Measurements from ENCODE around the gene SIM1.
A peak's percentile ranks its signal among the peaks of the same experiment; 100 is the strongest.

Gene SIM1

DNA sequence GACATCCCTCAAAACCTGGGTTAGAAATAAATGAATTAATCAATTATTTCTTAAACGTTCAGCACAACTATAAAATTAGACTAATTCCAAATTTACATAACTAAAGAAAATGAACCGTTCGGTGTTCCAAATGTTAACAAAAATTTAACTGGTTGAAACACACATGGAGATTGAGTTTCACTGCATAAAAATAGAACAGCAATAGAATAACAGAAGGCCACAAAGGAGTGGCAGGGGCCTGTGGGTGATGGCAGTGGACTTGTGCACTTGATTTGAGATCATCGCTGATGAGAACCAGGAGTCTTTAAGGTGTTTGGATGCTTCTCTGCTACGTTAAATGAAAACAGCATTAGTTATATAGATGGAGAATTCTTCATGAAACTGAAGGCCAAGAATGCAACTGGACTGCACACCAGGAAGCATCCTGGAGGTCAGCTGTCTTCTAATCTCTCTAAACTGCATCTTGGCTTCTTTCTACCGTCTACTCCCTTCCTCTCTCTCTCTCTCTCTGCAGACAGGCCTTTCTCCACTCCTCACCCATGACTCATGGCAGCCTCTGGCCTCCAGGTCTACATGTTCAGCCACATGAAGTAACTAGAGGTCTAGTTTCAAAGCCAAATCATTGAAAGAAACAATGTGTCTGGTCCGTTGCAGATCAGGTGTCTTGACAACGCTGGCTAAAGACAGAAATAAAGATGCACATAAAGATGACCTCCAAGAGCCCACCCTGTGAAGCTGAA, 111.3 kb downstream of the SIM1 start:
- no peaks in the 10 kb centered on the region for H3K27me3 ChIP-seq (ENCODE audit: control insufficient read depth in 3 of 3, insufficient read depth in 3 of 3, low read depth in 1 of 3, low read length in 3 of 3)
- no peak overlapping the region for H3K14ac ChIP-seq (ENCODE audit: low read length)
- H3K4me1 ChIP-seq (ENCODE audit: control insufficient read depth in 2 of 2, insufficient read depth in 1 of 2, low read depth in 1 of 2, low read length in 2 of 2) = peaks cover 0 to 5% of the 10 kb centered on the region in 2 donors
- peak overlapping the region; percentile 44 for H3K9ac ChIP-seq (ENCODE audit: low read depth, low read length, poor library complexity)
- H2AFZ ChIP-seq (ENCODE audit: low read length) = no peak overlapping the region
- peak overlapping the region; percentile 38 for H3K18ac ChIP-seq (ENCODE audit: low read length)
- DNase-seq (ENCODE audit: low spot score) = no peak
- no peak overlapping the region for H2BK5ac ChIP-seq (ENCODE audit: low read length)
- no peak overlapping the region for H3K27ac ChIP-seq (replicated peaks; ENCODE audit: low read length)
- no peak overlapping the region for H4K8ac ChIP-seq (ENCODE audit: low read depth, low read length)
- no peak overlapping the region for H3K4ac ChIP-seq (ENCODE audit: low read length)
- no CpG with 5 or more reads among the region's 8 CpGs for WGBS, 2 donors (ENCODE audit: extremely low coverage in 2 of 2, insufficient read length in 2 of 2, insufficient replicate concordance in 1 of 2)
- no peak overlapping the region for H3K4me2 ChIP-seq (ENCODE audit: insufficient read depth, low read length, poor library complexity, severe bottlenecking)
- H3K4me3 ChIP-seq (ENCODE audit: low read length in 2 of 2) = no peak overlapping the region
- no peaks in the 10 kb centered on the region for H3K9me3 ChIP-seq (replicated peaks in 1 of 2; ENCODE audit: control insufficient read depth in 2 of 2, insufficient read depth in 1 of 2, low read depth in 1 of 2, low read length in 2 of 2)
- H2BK12ac ChIP-seq (ENCODE audit: low read length) = no peak overlapping the region
- H3K36me3 ChIP-seq (replicated peaks in 1 of 2; ENCODE audit: control insufficient read depth in 2 of 2, insufficient read depth in 2 of 2, low read length in 2 of 2) = no peaks in the 10 kb centered on the region
- no peak overlapping the region for H3K23ac ChIP-seq (ENCODE audit: low read depth, low read length, poor library complexity)
- H2BK15ac ChIP-seq (ENCODE audit: low read length) = no peak overlapping the region
- no peak overlapping the region for H2AK5ac ChIP-seq (ENCODE audit: low read depth, low read length)
- no peak overlapping the region for H4K91ac ChIP-seq (ENCODE audit: low read depth, low read length, poor library complexity)
- H3K79me1 ChIP-seq (ENCODE audit: low read depth, low read length) = no peaks in the 10 kb centered on the region
- no peak overlapping the region for H2BK120ac ChIP-seq (ENCODE audit: low read depth, low read length)

DNA sequence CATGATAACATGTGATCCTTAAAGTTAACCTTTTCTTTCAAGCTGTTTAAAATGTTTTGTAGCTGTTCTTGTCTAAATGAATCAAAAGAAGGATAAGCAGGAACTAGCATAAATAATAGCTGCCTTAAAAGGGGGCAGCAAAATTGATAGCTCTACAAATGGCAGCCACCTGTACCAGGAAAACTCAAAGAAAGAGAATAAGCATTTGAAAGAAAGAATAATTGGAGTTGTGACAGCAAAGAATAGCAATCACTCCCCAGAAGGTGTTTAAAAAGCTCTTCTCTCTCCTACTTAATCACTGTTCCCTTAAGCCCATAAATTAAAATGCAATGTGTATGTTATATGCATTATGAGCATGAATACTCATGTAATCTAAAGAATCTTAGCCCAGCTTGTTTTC, 114.6 kb downstream of the SIM1 start:
- peaks cover 0 to 7% of the 10 kb centered on the region in 2 donors for H3K4me1 ChIP-seq (ENCODE audit: control insufficient read depth in 2 of 2, insufficient read depth in 1 of 2, low read depth in 1 of 2, low read length in 2 of 2)
- DNase-seq (ENCODE audit: low spot score) = no peak
- H2AFZ ChIP-seq (ENCODE audit: low read length) = peak overlapping the region; percentile 41
- no peak overlapping the region for H3K4me2 ChIP-seq (ENCODE audit: insufficient read depth, low read length, poor library complexity, severe bottlenecking)
- no peak overlapping the region for H2BK12ac ChIP-seq (ENCODE audit: low read length)
- no peaks in the 10 kb centered on the region for H3K36me3 ChIP-seq (replicated peaks in 1 of 2; ENCODE audit: control insufficient read depth in 2 of 2, insufficient read depth in 2 of 2, low read length in 2 of 2)
- H3K9ac ChIP-seq (ENCODE audit: low read depth, low read length, poor library complexity) = no peak overlapping the region
- no peak overlapping the region for H3K23ac ChIP-seq (ENCODE audit: low read depth, low read length, poor library complexity)
- no peak overlapping the region for H3K4ac ChIP-seq (ENCODE audit: low read length)
- H3K14ac ChIP-seq (ENCODE audit: low read length) = no peak overlapping the region
- no peak overlapping the region for H3K27ac ChIP-seq (replicated peaks; ENCODE audit: low read length)
- H3K9me3 ChIP-seq (replicated peaks in 1 of 2; ENCODE audit: control insufficient read depth in 2 of 2, insufficient read depth in 1 of 2, low read depth in 1 of 2, low read length in 2 of 2) = no peaks in the 10 kb centered on the region
- no peak overlapping the region for H2AK5ac ChIP-seq (ENCODE audit: low read depth, low read length)
- H3K79me1 ChIP-seq (ENCODE audit: low read depth, low read length) = no peaks in the 10 kb centered on the region
- no peak overlapping the region for H3K18ac ChIP-seq (ENCODE audit: low read length)
- no peak overlapping the region for H2BK5ac ChIP-seq (ENCODE audit: low read length)
- no peaks in the 10 kb centered on the region for H3K27me3 ChIP-seq (ENCODE audit: control insufficient read depth in 3 of 3, insufficient read depth in 3 of 3, low read depth in 1 of 3, low read length in 3 of 3)
- H4K91ac ChIP-seq (ENCODE audit: low read depth, low read length, poor library complexity) = no peak overlapping the region
- H4K8ac ChIP-seq (ENCODE audit: low read depth, low read length) = no peak overlapping the region
- H2BK15ac ChIP-seq (ENCODE audit: low read length) = no peak overlapping the region
- no peak overlapping the region for H2BK120ac ChIP-seq (ENCODE audit: low read depth, low read length)
- H3K4me3 ChIP-seq (ENCODE audit: low read length in 2 of 2) = no peak overlapping the region

DNA sequence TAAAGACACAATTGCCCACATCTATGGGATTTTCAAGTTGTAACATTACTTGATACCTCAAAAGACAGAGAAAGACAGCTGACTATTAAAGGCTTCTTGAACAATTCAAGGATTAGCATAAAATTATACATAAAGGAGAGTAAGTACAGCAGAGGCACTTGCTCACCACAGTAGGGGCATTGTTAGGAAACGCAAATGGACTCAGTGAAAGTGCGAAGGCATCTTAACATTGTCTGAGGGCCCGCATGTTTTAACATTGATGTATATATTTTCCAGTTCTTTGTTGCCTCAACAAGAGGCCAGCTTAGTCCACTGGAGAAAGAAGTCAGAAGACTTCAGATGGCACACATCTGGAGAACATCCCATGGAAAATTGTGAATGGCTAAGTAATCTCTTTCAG, 115.4 kb downstream of the SIM1 start:
- no peak overlapping the region for H4K91ac ChIP-seq (ENCODE audit: low read depth, low read length, poor library complexity)
- no peak overlapping the region for H2BK12ac ChIP-seq (ENCODE audit: low read length)
- H2AFZ ChIP-seq (ENCODE audit: low read length) = no peak overlapping the region
- no peak overlapping the region for H3K4me3 ChIP-seq (ENCODE audit: low read length in 2 of 2)
- H3K14ac ChIP-seq (ENCODE audit: low read length) = no peak overlapping the region
- no peak overlapping the region for H3K27ac ChIP-seq (replicated peaks; ENCODE audit: low read length)
- no peaks in the 10 kb centered on the region for H3K36me3 ChIP-seq (replicated peaks in 1 of 2; ENCODE audit: control insufficient read depth in 2 of 2, insufficient read depth in 2 of 2, low read length in 2 of 2)
- H4K8ac ChIP-seq (ENCODE audit: low read depth, low read length) = no peak overlapping the region
- no peaks in the 10 kb centered on the region for H3K79me1 ChIP-seq (ENCODE audit: low read depth, low read length)
- no peak overlapping the region for H2AK5ac ChIP-seq (ENCODE audit: low read depth, low read length)
- no peak overlapping the region for H3K4ac ChIP-seq (ENCODE audit: low read length)
- no CpG with 5 or more reads among the region's 3 CpGs for WGBS, 2 donors (ENCODE audit: extremely low coverage in 2 of 2, insufficient read length in 2 of 2, insufficient replicate concordance in 1 of 2)
- H2BK15ac ChIP-seq (ENCODE audit: low read length) = no peak overlapping the region
- peaks cover 0 to 7% of the 10 kb centered on the region in 2 donors for H3K4me1 ChIP-seq (ENCODE audit: control insufficient read depth in 2 of 2, insufficient read depth in 1 of 2, low read depth in 1 of 2, low read length in 2 of 2)
- no peak overlapping the region for H3K4me2 ChIP-seq (ENCODE audit: insufficient read depth, low read length, poor library complexity, severe bottlenecking)
- no peak overlapping the region for H3K18ac ChIP-seq (ENCODE audit: low read length)
- H3K23ac ChIP-seq (ENCODE audit: low read depth, low read length, poor library complexity) = no peak overlapping the region
- no peak overlapping the region for H2BK5ac ChIP-seq (ENCODE audit: low read length)
- no peaks in the 10 kb centered on the region for H3K9me3 ChIP-seq (replicated peaks in 1 of 2; ENCODE audit: control insufficient read depth in 2 of 2, insufficient read depth in 1 of 2, low read depth in 1 of 2, low read length in 2 of 2)
- H3K27me3 ChIP-seq (ENCODE audit: control insufficient read depth in 3 of 3, insufficient read depth in 3 of 3, low read depth in 1 of 3, low read length in 3 of 3) = no peaks in the 10 kb centered on the region
- no peak overlapping the region for H2BK120ac ChIP-seq (ENCODE audit: low read depth, low read length)
- no peak overlapping the region for H3K9ac ChIP-seq (ENCODE audit: low read depth, low read length, poor library complexity)
- no peak for DNase-seq (ENCODE audit: low spot score)

DNA sequence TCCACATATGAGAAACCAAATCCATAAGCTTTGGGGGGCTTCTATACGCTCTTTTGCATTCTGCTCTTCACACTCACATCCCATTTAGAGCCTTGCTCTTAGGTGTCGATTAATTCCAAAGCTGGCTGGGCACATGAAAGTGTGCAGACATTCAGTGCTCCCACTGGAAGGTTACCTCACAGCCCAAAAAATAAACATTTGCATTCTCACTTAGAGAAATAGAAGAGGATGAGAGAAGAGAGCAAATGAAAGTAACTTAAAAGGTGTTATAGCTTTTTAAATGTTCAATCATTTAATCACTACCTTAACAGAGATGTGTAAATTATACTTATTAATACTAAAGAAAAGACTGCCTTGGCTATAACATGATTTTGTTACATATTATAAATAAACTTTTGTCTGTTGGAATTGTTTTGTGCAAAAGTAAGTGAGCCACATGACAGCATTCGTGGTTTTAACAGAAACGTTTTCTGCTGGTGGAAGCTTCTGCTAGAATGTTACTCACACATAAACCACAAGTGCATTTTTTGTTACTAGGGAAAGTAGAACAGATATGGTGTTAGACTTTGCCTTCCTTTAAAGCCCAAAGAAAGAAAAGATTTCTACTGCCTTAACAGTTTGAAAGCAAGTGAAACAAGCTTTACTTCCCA, 116.7 kb downstream of the SIM1 start:
- H3K9me3 ChIP-seq (replicated peaks in 1 of 2; ENCODE audit: control insufficient read depth in 2 of 2, insufficient read depth in 1 of 2, low read depth in 1 of 2, low read length in 2 of 2) = no peaks in the 10 kb centered on the region
- no peaks in the 10 kb centered on the region for H3K27me3 ChIP-seq (ENCODE audit: control insufficient read depth in 3 of 3, insufficient read depth in 3 of 3, low read depth in 1 of 3, low read length in 3 of 3)
- no peak for DNase-seq (ENCODE audit: low spot score)
- H3K4me1 ChIP-seq (ENCODE audit: control insufficient read depth in 2 of 2, insufficient read depth in 1 of 2, low read depth in 1 of 2, low read length in 2 of 2) = peaks cover 0 to 7% of the 10 kb centered on the region in 2 donors
- no peak overlapping the region for H2BK120ac ChIP-seq (ENCODE audit: low read depth, low read length)
- no CpG with 5 or more reads among the region's 4 CpGs for WGBS, 2 donors (ENCODE audit: extremely low coverage in 2 of 2, insufficient read length in 2 of 2, insufficient replicate concordance in 1 of 2)
- H2BK5ac ChIP-seq (ENCODE audit: low read length) = no peak overlapping the region
- no peak overlapping the region for H3K18ac ChIP-seq (ENCODE audit: low read length)
- no peak overlapping the region for H2AFZ ChIP-seq (ENCODE audit: low read length)
- no peaks in the 10 kb centered on the region for H3K36me3 ChIP-seq (replicated peaks in 1 of 2; ENCODE audit: control insufficient read depth in 2 of 2, insufficient read depth in 2 of 2, low read length in 2 of 2)
- no peak overlapping the region for H3K4me3 ChIP-seq (ENCODE audit: low read length in 2 of 2)
- H3K27ac ChIP-seq (replicated peaks; ENCODE audit: low read length) = no peak overlapping the region
- no peak overlapping the region for H3K9ac ChIP-seq (ENCODE audit: low read depth, low read length, poor library complexity)
- H2BK15ac ChIP-seq (ENCODE audit: low read length) = no peak overlapping the region
- no peak overlapping the region for H2BK12ac ChIP-seq (ENCODE audit: low read length)
- no peak overlapping the region for H3K4me2 ChIP-seq (ENCODE audit: insufficient read depth, low read length, poor library complexity, severe bottlenecking)
- H3K14ac ChIP-seq (ENCODE audit: low read length) = no peak overlapping the region
- H4K8ac ChIP-seq (ENCODE audit: low read depth, low read length) = no peak overlapping the region
- no peak overlapping the region for H3K4ac ChIP-seq (ENCODE audit: low read length)
- H3K79me1 ChIP-seq (ENCODE audit: low read depth, low read length) = no peaks in the 10 kb centered on the region
- H3K23ac ChIP-seq (ENCODE audit: low read depth, low read length, poor library complexity) = no peak overlapping the region
- no peak overlapping the region for H4K91ac ChIP-seq (ENCODE audit: low read depth, low read length, poor library complexity)
- H2AK5ac ChIP-seq (ENCODE audit: low read depth, low read length) = no peak overlapping the region
